HG02642 (cell line): ENCODE results near the gene DNAJB6.
"Not testable (repeated sequence)": the region's sequence is repeated elsewhere in the genome, so short reads cannot be mapped to it uniquely, and the experiment has no call there.

Experiments
- ATAC-seq: cut with Tn5 transposase; IDR thresholded peaks from one replicate; pipeline ENCODE4 v1.9.1; 2021; ENCODE audit warnings: mild to moderate bottlenecking; ENCODE audit not compliant: unreplicated experiment, poor library complexity

Gene DNAJB6

DNA sequence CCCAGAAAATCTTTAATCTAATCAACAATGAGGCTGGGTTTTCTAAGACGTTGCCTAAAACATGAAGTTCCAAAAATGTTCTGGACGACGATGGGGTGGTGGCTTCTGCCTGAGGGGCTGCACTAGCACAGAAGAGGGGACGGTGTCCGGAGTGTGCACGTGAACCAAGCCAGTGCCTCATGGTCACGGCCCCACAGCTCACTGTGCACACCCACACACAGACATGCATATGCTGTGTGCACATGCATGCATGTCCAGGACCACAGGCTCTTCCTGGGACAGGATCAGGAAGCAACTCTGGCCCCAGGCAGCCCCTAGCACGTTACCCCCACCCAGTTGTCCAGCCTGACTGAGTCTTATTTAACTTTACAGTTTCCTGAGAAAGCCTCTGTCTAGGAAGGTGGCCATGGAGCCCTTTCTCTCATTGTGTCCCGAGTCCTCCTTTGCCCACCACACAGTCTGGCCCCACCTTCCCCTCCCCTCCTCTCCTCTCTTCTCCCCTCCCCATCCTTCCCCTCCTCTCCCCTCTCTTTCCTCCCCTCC lies 100.8 kb downstream of the DNAJB6 start:
- ATAC-seq, result no peak

DNA sequence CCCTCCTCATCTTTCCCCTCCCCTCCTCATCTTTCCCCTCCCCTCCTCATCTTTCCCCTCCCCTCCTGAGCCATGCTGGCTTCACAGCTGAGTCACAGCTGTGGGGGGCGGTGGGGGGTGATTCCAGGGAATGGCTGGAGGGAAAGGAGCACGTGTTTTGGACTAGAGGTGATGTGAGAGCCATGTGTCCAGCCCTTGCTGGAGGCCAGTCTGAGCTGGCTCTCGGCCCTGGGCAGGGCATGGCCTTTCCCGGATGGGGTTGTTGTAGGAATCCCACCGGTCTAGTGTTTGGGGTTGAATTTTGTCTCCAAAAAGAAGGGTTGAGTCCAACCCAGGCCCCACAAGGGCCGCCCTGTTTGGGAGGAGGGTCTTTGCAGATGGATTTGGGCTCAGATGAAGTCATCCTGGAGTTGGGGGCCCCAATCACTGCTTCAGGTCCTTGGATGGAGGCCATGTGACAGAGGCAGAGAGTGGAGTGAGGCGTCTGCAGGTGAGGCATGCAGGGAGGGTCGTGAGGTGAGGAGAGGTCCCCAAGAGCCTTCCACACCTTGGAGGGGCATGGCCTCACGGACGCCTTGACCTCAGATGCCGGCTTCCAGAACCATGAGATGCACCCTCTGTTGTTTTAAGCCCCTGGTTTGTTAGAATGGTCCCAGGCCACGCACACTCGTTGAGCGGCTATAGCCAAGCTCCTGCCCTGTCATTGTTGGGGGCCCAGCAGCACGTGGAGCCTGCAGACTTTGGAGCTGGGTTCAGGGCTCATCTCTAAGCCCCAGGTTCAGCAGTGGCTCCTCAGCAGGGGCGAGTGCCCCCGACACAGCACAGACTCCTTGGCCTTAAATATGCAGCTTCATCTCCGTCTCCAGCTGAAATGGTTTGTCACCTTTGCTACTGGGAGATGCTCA lies 101.6 kb downstream of the DNAJB6 start:
- ATAC-seq, result no peak

DNA sequence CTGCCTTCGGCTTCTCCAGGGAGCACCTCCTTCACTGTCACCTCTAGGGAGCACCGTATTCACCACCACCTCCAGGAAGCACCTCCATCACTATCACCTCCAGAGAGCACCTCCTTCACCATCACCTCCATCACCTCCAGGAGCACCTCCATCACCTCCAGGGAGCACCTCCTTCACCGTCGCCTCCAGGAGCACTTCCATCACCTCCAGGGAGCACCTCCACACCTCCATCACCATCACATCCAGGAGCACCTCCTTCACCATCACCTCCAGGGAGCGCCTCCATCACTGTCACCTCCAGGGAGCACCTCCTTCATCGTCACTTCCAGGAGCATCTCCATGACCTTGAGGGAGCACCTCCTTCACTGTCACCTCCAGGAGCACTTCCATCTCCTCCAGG lies 102.3 kb downstream of the DNAJB6 start:
- no peak for ATAC-seq

DNA sequence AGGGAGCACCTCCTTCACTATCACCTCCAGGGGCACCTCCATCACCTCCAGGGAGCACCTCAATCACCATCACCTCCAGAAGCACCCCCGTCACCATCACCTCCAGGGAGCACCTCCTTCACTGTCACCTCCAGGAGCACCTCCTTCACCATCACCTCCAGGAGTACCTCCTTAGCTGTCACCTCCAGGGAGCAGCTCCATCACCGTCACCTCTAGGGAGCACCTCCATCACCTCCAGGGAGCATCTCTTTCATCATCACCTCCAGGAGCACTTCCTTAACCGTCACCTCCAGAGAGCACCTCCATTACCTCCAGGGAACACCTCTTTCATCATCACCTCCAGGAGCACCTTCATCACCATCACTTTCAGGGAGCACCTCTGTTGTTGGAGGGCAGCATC lies 103.0 kb downstream of the DNAJB6 start:
- ATAC-seq, result no peak

DNA sequence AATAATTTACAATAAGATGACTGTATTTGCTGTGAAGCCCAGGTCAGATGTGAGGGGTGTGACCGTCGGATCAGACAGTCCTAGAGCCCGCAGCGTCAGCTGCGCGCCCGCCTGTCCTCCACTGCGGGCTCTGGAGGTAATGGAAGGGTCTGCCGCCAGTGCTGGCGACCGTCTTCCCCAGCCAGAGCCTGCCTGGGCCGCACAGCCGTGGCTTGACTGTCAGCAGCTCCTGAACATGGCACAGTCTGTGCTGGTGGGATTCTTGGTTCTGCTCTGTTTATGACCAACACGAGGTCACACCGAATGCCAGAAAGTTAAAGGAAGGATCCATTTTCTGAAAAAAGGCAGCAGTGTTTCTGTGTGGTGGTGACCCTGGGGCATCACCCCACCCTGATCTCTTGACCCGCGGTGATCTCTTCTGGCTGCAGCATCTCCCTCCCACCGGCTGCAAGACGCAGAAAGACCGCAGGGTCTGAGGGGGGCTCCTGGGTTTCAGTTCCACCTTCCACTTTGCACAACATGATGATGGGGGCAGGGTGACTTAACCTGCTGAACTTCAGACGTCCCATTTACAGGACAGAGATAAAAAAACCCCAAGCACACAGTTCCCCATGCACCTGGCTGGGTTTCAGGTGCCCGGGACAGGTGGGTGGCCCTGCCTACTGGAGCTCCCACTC lies 103.7 kb downstream of the DNAJB6 start:
- no peak for ATAC-seq

DNA sequence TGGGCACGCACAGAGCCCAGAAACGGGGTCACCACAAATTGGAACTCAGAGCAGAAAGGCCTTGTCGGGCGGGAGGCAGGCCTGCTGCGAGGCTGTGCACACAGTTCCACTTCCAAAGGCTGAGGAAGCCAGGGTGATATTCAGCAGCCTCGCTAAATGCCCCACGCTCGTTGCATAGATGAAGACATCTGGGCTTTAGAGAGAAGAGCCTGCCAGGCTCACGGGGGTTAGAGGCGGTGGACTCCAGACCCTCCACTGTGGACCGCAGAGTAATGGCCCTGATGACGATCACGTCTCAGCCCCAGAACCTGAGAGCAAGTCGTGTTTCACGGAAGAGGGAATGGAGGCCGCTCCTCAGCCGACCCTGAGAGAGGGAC lies 104.2 kb downstream of the DNAJB6 start:
- no peak for ATAC-seq

DNA sequence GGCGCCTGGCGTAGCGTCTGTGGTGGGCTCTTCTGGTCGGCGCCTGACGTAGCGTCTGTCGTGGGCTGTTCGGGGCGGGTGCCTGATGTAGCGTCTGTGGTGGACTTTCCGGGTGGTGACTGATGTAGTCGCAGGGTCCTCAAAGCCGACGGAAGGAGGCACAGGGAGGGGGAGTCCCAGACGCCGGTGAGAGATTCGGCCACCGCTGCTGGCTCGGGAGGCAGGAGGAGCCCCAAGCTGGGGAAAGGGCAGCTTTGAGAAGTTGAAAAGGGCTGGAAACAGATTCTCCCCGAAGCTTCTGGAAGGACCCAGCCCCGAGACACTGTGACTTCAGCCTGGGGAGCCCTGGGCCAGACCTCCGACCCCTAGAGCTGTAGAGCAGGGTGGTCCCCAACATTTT lies 105.7 kb downstream of the DNAJB6 start:
- ATAC-seq, result no peak

DNA sequence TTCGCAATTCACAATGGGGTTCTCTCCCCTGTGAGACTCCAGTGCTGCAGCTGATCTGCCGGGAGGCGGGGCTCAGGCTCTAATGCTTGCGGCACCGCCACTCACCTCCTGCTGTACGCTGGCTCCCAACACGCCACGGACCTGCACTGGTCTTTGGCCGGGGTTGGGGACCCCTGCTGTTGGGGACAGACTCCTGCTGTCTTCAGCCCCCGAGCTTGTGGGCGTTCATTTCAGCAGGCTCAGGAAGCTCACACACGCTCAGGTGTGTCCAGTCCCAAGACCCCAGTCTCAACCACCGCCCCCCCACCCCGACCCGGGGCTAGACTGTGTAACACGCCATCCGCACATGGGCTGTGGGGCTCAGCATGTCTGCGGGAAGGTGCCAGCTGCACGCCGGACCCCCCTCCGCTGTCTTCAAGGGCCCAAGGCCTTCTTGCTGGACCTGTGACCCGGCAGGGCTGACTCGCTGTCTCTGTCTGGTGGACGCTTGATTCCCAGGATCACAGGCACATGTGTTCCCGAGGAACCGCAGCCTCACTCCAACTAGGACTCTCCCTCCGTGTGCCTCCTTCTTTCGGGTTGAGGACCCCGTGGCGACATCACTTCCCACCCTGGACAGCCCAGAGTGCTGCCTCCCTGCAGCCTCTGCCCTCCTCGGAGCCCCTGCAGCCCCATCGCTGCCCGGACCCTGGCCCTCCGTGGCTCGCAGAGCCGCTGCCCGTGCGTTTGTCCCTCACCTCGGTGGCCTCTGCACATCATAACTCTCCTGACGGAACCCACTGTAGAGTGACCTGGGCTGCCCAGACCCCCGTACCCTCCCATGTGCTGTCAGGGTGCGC lies 106.4 kb downstream of the DNAJB6 start:
- ATAC-seq, result no peak

DNA sequence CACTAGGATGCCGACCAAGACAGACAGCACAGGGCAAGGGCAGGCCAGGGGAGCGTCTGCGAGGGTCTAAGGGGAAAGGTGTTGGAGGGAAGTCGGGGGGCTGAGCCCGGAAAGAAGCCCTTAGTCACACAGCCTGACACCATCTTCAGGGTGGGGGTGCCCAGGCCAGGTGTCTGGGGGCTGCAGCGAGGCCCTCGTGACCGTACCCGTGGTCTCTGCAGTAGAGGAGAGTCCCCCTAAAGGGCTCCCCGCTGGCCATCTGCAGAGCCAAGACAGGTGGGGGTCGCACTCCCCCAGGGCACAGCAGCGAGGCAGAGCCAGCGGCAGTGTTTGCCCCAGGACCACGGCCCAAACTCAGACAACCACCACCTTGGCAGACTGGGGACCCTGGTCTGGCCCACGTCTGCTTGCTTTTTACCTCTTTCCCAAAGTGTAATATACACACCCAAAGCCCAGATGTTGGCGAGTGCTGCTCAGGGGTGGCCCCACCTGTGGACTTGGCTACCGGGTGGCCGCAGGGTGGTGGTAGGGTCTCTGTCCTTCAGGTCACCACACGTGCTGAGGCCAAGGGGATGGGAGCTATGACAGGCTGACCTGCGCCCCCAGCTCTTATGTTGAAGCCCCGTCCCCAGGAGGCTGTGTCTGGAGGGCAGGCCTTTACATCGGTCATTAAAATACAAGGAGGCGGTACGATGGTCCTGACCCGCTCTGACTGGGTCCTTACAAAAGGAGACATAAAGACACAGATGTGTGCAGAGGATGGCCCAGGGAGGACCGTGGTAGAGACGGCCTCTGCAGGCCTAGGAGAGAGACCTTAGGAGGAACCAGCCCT lies 107.4 kb downstream of the DNAJB6 start:
- ATAC-seq, result no peak

DNA sequence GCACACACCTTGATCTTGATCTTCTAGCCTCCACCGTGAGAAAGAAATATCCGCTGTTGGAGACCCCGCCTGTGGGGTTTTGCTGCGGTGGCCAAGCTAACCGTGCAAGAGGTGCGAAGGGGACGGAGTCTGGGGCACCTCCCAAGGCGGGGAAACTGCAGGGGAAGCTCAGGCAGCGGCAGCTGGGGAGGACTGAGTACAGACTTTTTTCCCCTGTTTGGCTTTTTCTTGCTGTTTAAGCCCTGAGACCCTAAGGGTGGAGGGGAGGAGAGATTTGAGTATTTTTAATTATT lies 108.0 kb downstream of the DNAJB6 start:
- ATAC-seq, result no peak

DNA sequence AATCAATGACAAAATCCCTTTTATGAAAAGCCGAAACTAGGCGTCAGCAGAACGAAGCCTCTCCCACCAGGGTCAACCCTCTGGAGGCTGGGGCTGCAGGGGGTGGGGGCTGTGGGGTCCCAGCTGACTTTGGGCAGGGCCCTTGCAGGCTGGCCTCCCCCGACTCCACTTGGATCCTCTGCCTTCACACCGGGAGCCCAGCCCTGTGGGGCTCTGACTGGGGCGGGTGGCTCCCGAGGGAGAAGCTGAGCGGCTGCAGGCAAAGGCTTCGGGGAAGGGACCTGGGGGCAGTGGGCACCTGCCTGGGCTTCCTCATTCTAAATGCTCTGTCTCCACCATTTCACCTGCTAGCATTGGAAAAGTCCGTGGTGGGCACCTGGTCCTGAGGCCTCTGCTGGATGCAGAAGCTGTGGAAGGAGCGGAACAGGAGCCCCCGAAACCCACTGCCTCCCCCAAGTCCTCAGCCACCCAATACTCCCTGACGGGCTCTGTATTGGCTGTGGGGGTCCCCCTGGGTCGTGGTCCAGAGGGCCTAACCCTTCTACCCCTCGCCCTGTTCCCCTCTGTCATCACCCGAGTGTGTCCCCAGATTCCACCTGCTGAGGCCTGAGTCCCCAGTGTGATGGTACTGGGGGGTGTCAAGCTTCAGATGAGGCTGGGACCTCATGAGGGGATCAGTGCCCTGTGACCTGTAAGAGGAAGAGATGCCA lies 108.6 kb downstream of the DNAJB6 start:
- ATAC-seq, result no peak

DNA sequence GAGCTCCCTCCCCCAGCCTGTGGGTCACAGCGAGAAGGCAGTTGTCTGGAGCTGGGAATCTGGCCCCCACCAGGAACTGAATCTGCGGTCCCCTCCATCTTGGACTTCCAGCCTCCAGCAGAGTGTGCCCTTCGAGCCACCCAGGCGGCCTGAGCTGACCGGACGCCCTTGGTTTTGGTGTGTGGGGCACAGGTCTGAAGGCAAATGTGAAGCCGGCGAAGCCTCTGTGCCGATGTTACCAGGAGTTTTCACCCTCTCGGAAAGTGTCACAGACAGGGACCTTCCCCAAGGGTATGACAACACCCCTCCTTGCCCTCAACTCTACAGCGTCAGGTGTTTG lies 109.1 kb downstream of the DNAJB6 start:
- no peak for ATAC-seq

DNA sequence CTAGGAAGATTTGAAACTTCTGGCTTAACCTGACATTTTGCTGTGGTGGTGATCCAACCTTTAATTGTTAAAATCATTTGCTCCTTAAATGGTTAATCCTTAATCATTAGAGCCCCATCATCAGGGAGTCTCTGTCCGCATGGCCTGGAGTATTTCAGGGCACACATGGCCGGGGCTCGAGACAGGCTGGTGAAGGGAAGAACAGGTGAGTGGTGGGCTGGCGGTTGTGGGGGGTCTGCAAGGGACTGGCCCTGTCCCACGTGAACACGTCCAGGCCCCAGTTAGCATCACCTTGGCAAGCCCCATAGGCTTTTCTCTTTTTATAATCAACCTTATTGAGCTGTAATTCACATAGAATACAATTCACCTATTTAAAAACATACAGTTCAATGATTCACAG lies 109.5 kb downstream of the DNAJB6 start:
- ATAC-seq, result no peak

DNA sequence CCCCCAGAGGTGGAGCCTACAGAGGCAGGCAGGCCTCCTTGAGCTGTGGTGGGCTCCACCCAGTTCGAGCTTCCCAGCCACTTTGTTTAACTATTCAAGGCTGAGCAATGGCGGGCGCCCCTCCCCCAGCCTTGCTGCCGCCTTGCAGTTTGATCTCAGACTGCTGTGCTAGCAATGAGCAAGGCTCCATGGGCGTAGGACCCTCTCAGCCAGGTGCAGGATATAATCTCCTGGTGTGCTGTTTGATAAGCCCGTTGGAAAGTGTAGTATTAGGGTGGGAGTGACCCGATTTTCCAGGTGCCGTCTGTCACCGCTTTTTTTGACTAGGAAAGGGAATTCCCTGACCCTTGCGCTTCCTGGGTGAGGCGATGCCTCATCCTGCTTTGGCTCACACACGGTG lies 117.2 kb downstream of the DNAJB6 start:
- ATAC-seq, result not testable (repeated sequence)

DNA sequence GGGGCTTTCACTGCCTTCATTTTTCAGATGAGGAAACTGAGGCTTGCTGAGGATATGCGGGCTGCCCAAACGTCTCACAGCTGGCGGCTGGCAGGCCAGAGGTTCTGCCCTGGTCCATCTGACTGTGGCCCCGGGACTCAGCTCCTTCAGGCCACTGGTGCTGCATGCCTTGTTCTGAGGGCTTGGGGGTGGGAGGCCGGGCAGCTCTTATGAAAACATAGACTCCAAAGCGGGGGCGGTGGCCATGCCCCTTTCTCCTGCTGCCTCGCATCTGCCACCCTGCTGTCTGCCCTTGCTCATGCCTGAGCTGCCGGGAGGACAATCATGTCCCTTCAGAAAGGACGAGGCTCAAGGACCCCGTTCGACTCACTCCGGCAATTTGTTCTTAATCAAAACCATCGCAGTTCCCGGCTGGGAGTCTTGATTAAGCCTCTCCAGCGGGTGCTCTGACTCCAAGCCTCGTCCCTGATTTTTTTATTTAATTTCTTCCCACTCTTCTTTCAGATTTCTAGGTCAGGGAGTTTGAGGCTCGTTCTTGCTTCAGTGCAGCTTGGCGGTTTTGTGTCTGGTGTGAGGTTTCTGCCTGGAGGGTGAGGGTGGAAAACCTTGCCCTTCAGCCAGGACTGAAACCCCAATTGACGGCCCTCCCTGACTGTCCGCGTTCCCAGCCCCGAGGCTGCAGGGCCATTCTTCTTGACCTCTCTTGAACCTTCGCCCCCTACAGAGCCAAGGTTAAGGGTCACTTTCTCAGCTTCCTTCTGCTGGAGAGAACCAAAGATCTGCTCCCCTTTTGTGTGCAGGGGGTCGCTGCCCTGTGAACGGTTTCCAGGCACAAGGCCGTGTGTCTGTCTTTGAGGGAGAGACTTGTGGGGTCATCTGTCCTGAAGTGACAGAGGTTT lies 120.8 kb downstream of the DNAJB6 start:
- ATAC-seq, result no peak

DNA sequence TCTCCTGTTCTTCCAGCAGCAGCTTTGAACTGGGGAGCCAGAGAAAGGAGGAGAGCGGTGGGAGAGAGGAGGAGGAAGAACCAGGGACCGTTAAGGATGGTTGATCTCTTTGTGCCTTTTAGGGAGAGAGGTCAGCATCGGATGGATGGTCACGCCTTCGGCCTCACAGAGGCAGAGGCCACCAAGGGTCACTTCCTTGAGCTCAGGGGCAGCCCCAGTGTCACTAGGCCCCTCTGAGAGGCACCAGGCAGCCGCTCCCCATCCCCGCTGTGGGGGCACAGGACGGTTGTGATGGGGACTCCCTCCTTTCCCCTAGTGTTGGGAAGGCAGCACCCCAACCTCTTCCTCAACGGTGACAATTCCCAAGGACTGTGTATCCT lies 121.4 kb downstream of the DNAJB6 start:
- ATAC-seq, result no peak

DNA sequence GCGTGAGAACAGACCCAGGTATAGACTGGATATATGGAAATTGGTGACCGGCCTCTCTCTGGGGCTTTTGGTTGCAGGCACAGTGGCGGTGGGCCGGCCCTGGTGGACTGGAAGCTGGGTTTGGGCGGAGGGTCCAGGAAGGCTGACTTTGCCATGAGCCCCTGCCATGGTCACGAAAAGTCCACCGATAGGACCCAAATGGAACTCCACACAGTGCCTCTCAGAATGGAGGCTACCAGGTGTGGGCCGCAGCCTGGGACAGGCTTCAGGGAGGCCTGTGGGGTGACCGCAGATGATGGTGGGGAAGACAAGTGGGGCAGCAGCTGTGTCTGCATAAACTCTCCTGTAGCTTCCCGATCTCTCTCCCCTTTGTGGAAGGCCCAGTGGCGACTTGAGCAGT lies 123.2 kb downstream of the DNAJB6 start:
- no peak for ATAC-seq

DNA sequence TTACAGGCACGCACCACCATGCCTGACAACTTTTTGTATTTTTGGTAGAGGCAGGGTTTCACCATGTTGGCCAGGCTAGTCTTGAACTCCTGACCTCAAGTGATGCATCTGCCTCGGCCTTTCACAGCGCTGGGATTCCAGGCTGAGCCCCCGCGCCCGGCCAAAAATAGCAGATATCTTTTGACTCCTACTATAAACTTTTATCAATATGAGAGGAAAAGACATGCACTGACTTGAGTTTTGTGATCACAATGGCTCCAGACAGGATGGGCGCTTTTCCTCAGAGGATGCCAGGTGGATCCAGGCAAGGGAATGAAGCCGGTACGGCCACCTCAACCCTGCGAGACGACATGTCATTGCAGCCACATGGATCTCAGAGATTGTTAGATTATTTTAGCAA lies 123.9 kb downstream of the DNAJB6 start:
- ATAC-seq, result no peak
